H9 (cell line): Measurements from ENCODE around the gene VLDLR. TPM values are rescaled to one million over a fixed set of nuclear protein-coding genes. Genes with fewer than 3 reads are reported as not detected.

Experiments
- DNase-seq: peaks from one replicate; pipeline ENCODE4 v3.0.0-alpha.2; 2017
- H2AFZ ChIP-seq: one replicate; pipeline ENCODE4 v1.6.1; 2013; ENCODE audit warnings: mild to moderate bottlenecking, low read length, control low read depth, moderate library complexity
- H2AK5ac ChIP-seq: 2 replicates; pipeline ENCODE4 v1.6.1; 2013; ENCODE audit warnings: low read length, control low read depth, mixed read lengths; ENCODE audit not compliant: insufficient read length
- H2BK120ac ChIP-seq: one replicate; pipeline ENCODE4 v1.6.1; 2013; ENCODE audit warnings: low read depth, mild to moderate bottlenecking, low read length, control low read depth, inconsistent platforms; ENCODE audit not compliant: poor library complexity, severe bottlenecking
- H2BK12ac ChIP-seq: 2 replicates; pipeline ENCODE4 v1.6.1; 2013; ENCODE audit warnings: low read length, control low read depth, mixed read lengths, low read depth; ENCODE audit not compliant: insufficient read length
- H2BK15ac ChIP-seq: 2 replicates; pipeline ENCODE4 v1.6.1; 2013; ENCODE audit warnings: low read depth, low read length, control low read depth
- H2BK20ac ChIP-seq: one replicate; pipeline ENCODE4 v1.6.1; 2013; ENCODE audit warnings: low read depth, mild to moderate bottlenecking, low read length, control low read depth, inconsistent platforms; ENCODE audit not compliant: poor library complexity, severe bottlenecking
- H2BK5ac ChIP-seq: 2 replicates; pipeline ENCODE4 v1.6.1; 2013; ENCODE audit warnings: low read length, control low read depth, mixed read lengths; ENCODE audit not compliant: insufficient read length
- H3K14ac ChIP-seq: 2 replicates; pipeline ENCODE4 v1.6.1; 2013; ENCODE audit warnings: low read length, control low read depth; ENCODE audit not compliant: insufficient read depth
- H3K18ac ChIP-seq: 2 replicates; pipeline ENCODE4 v1.6.1; 2013; ENCODE audit warnings: low read depth, mild to moderate bottlenecking, mixed read lengths, low read length, control low read depth; ENCODE audit not compliant: insufficient read length
- H3K23ac ChIP-seq: 2 replicates; pipeline ENCODE4 v1.6.1; 2013; ENCODE audit warnings: low read length, control low read depth, mixed read lengths, low read depth; ENCODE audit not compliant: insufficient read length
- H3K23me2 ChIP-seq: 2 replicates; pipeline ENCODE4 v1.6.1; 2013; ENCODE audit warnings: low read depth, mild to moderate bottlenecking, mixed read lengths, low read length, control low read depth; ENCODE audit not compliant: insufficient read length, poor library complexity, severe bottlenecking
- H3K27ac ChIP-seq: 2 replicates; pipeline ENCODE4 v1.5.1; 2013; ENCODE audit warnings: low read length, control low read depth, mixed read lengths, low read depth; ENCODE audit not compliant: insufficient read length
- H3K27me3 ChIP-seq: 2 replicates; pipeline ENCODE4 v1.6.1; 2013; ENCODE audit warnings: low read length, control low read depth, inconsistent platforms; ENCODE audit not compliant: insufficient read depth
- H3K4ac ChIP-seq: 2 replicates; pipeline ENCODE4 v1.6.1; 2013; ENCODE audit warnings: low read depth, mild to moderate bottlenecking, control low read depth, inconsistent platforms, low read length, moderate library complexity
- H3K4me1 ChIP-seq: 2 replicates; pipeline ENCODE4 v1.6.1; 2013; ENCODE audit warnings: low read length, control low read depth, inconsistent platforms; ENCODE audit not compliant: insufficient read depth
- H3K4me2 ChIP-seq: 2 replicates; pipeline ENCODE4 v1.6.1; 2013; ENCODE audit warnings: low read length, control low read depth, mixed read lengths; ENCODE audit not compliant: insufficient read length, insufficient read depth
- H3K56ac ChIP-seq: 2 replicates; pipeline ENCODE4 v1.6.1; 2013; ENCODE audit warnings: low read depth, mild to moderate bottlenecking, mixed read lengths, low read length, control low read depth; ENCODE audit not compliant: insufficient read length
- H3K79me1 ChIP-seq: 2 replicates; pipeline ENCODE4 v1.6.1; 2013; ENCODE audit warnings: low read depth, mild to moderate bottlenecking, moderate library complexity, low read length, control low read depth, inconsistent platforms; ENCODE audit not compliant: insufficient read depth, poor library complexity, severe bottlenecking
- H3K79me2 ChIP-seq: 2 replicates; pipeline ENCODE4 v1.6.1; 2013; ENCODE audit warnings: low read length, control low read depth, inconsistent platforms; ENCODE audit not compliant: insufficient read depth
- H3K9ac ChIP-seq: 2 replicates; pipeline ENCODE4 v1.6.1; 2013; ENCODE audit warnings: low read length, control low read depth, mixed read lengths; ENCODE audit not compliant: insufficient read length; ENCODE audit errors: extremely low read depth
- H3K9me3 ChIP-seq: one replicate; pipeline ENCODE4 v1.6.1; 2013; ENCODE audit warnings: low read depth, low read length, inconsistent platforms; ENCODE audit not compliant: control insufficient read depth
- H3T11ph ChIP-seq: one replicate; pipeline ENCODE4 v1.6.1; 2013; ENCODE audit warnings: mild to moderate bottlenecking, low read length, control low read depth, inconsistent platforms
- H4K20me1 ChIP-seq: one replicate; pipeline ENCODE4 v1.6.1; 2013; ENCODE audit not compliant: control insufficient read depth, insufficient read length, insufficient read depth
- H4K5ac ChIP-seq: 2 replicates; pipeline ENCODE4 v1.6.1; 2013; ENCODE audit warnings: low read depth, mild to moderate bottlenecking, mixed read lengths, low read length, control low read depth; ENCODE audit not compliant: insufficient read length
- H4K8ac ChIP-seq: replicated peaks from 2 replicates; pipeline ENCODE4 v1.6.1; 2013; ENCODE audit warnings: low read length, control low read depth, mixed read lengths, low read depth; ENCODE audit not compliant: insufficient read length
- H4K91ac ChIP-seq: 2 replicates; pipeline ENCODE4 v1.6.1; 2013; ENCODE audit warnings: low read depth, mild to moderate bottlenecking, moderate library complexity, mixed read lengths, low read length, control low read depth; ENCODE audit not compliant: insufficient read length
- H3K27ac Mint-ChIP-seq, 3 experiments: 2 replicates in 2 of 3; 3 replicates in 1 of 3; pipeline ENCODE4 v1.8.0; 2020 to 2021; ENCODE audit warnings: mixed read lengths in 3 of 3, mild to moderate bottlenecking in 1 of 3, moderate library complexity in 1 of 3
- H3K27me3 Mint-ChIP-seq: 2 replicates; pipeline ENCODE4 v1.8.0; 2021; ENCODE audit warnings: low read depth, mild to moderate bottlenecking, moderate library complexity, mixed read lengths
- H3K36me3 Mint-ChIP-seq, 3 experiments: 2 replicates in 2 of 3; 3 replicates in 1 of 3; pipeline ENCODE4 v1.8.0; 2020 to 2021; ENCODE audit warnings: low read depth in 3 of 3, mixed read lengths in 3 of 3; ENCODE audit not compliant: insufficient read depth in 1 of 3
- H3K4me1 Mint-ChIP-seq, 2 experiments: 2 replicates each; pipeline ENCODE4 v1.8.0; 2020; ENCODE audit warnings: mixed read lengths in 2 of 2
- H3K4me3 Mint-ChIP-seq, 2 experiments: 2 replicates in 1 of 2; 3 replicates in 1 of 2; pipeline ENCODE4 v1.8.0; 2020 to 2021; ENCODE audit warnings: mild to moderate bottlenecking in 2 of 2, mixed read lengths in 2 of 2, moderate library complexity in 1 of 2
- H3K9me3 Mint-ChIP-seq, 2 experiments: 2 replicates in 1 of 2; 3 replicates in 1 of 2; pipeline ENCODE4 v1.8.0; 2020; ENCODE audit warnings: mild to moderate bottlenecking in 2 of 2, mixed read lengths in 2 of 2, moderate library complexity in 1 of 2
- CTCF ChIP-seq: fragments of 200-600 bp; sonication (generic); conservative IDR thresholded peaks from 3 replicates; pipeline ENCODE4 v1.8.0; 2021; ENCODE audit warnings: antibody characterized with exemption, mild to moderate bottlenecking
- WGBS: extraction: QIAGEN DNeasy Blood & Tissue Kit; methylation state at CpG from one replicate; pipeline ENCODE4 v1.1.7; 2013; ENCODE audit warnings: missing lambda C conversion rate, low lambda C conversion rate, mixed read lengths; ENCODE audit not compliant: insufficient read length; ENCODE audit errors: extremely low coverage; 5-methylcytosine and 5-hydroxymethylcytosine counted together
- total RNA-seq: library from RNA; stranded (reverse); gene quantifications from 2 replicates; pipeline ENCODE4 v1.2.1, GENCODE V29; 2021

VLDLR gene
- total RNA-seq, 1 experiment from 2014 or later = 19.1 TPM

- H3K9ac ChIP-seq = no peak overlapping the region
- Mint-ChIP-seq H3K9me3 (no peaks in the 10 kb centered on the region), H3K27me3 (no peaks in the 10 kb centered on the region; the same call in 1 of the 2 replicates), H3K36me3 (no peaks in the 10 kb centered on the region), H3K27ac (no peak overlapping the region), H3K4me1 (peaks cover 8 to 12% of the 10 kb centered on the region in 2 experiments), H3K4me3 (no peak overlapping the region)
- H3K4me2 ChIP-seq = no peak overlapping the region
- H2BK15ac ChIP-seq = no peak overlapping the region
- no peaks in the 10 kb centered on the region for H3K27me3 ChIP-seq
- no peaks in the 10 kb centered on the region for H3K79me1 ChIP-seq
- H4K8ac ChIP-seq = no peak overlapping the region
- no peak for TF ChIP-seq CTCF
- H3K18ac ChIP-seq = no peak overlapping the region
- no peak overlapping the region for H3T11ph ChIP-seq
- 100% methylated on average over 2 of the region's 4 CpGs for WGBS
- no peak overlapping the region for H4K91ac ChIP-seq
- no peak overlapping the region for H3K56ac ChIP-seq
- no peak overlapping the region for H2AFZ ChIP-seq
- no peak for DNase-seq
- H3K27ac ChIP-seq = no peak overlapping the region
- H2BK120ac ChIP-seq = no peak overlapping the region
- H3K14ac ChIP-seq = no peak overlapping the region
- no peak overlapping the region for H3K4ac ChIP-seq
- no peaks in the 10 kb centered on the region for H3K9me3 ChIP-seq
- no peaks in the 10 kb centered on the region for H4K20me1 ChIP-seq
- H3K23ac ChIP-seq = no peak overlapping the region
- no peaks in the 10 kb centered on the region for H3K23me2 ChIP-seq
- no peak overlapping the region for H2BK5ac ChIP-seq
- H4K5ac ChIP-seq = no peak overlapping the region
- H3K4me1 ChIP-seq = peaks cover 4% of the 10 kb centered on the region; the same call in 1 of the 2 replicates
- no peaks in the 10 kb centered on the region for H3K79me2 ChIP-seq
- no peak overlapping the region for H2AK5ac ChIP-seq
- H2BK12ac ChIP-seq = no peak overlapping the region
- no peak overlapping the region for H2BK20ac ChIP-seq
Observed at GRCh38 chr9:2676466-2676865, 54.9 kb downstream of the VLDLR start.
